GM06990 (cell line): ENCODE data around the gene AHCYL2.
"Not testable (repeated sequence)": the region's sequence is repeated elsewhere in the genome, so short reads cannot be mapped to it uniquely, and the experiment has no call there.

Source experiments
- DNase-seq: peaks from one replicate; pipeline ENCODE4 v3.0.0-alpha.2; 2011; ENCODE audit not compliant: insufficient read length; ENCODE audit errors: extremely low read depth
- H3K27me3 ChIP-seq: replicated peaks from 2 replicates; pipeline ENCODE4 v1.6.0; 2011; ENCODE audit warnings: low read length; ENCODE audit not compliant: control insufficient read depth, insufficient read depth
- H3K36me3 ChIP-seq: 2 replicates; pipeline ENCODE4 v1.5.1; 2011; ENCODE audit warnings: low read length; ENCODE audit not compliant: control insufficient read depth, insufficient read depth
- H3K4me3 ChIP-seq: replicated peaks from 2 replicates; pipeline ENCODE4 v1.5.1; 2011; ENCODE audit warnings: low read depth, mild to moderate bottlenecking, control low read depth, low read length
- TF ChIP-seq, protein P1 (sequence below): IDR thresholded peaks from 2 replicates; pipeline ENCODE4 v1.5.1; 2011; ENCODE audit warnings: low read length, control low read depth, mild to moderate bottlenecking, inconsistent platforms; ENCODE audit not compliant: insufficient read depth, poor library complexity, severe bottlenecking

AHCYL2 gene

DNA sequence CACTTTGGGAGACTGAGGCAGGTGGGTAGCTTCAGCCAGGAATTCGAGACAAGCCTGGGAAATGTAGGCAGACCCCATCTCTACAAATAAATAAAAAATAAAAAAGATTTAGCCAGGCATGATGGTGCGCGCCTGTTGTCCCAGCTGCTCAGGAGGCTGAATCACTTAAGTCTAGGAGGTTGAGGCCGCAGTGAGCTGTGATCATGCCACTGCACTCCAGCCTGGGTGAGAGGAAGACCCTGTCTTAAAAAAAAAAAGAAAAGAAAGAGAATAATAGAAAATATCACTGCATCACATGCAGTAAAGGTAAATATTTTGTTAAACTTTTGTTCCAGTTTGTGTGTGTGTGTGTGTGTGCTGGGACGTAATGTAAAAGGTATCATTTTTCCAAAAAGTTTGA, 212.4 kb downstream of the AHCYL2 start:
- no peak for DNase-seq
- H3K27me3 ChIP-seq: no peaks in the 10 kb centered on the region
- TF ChIP-seq, protein P1, sequence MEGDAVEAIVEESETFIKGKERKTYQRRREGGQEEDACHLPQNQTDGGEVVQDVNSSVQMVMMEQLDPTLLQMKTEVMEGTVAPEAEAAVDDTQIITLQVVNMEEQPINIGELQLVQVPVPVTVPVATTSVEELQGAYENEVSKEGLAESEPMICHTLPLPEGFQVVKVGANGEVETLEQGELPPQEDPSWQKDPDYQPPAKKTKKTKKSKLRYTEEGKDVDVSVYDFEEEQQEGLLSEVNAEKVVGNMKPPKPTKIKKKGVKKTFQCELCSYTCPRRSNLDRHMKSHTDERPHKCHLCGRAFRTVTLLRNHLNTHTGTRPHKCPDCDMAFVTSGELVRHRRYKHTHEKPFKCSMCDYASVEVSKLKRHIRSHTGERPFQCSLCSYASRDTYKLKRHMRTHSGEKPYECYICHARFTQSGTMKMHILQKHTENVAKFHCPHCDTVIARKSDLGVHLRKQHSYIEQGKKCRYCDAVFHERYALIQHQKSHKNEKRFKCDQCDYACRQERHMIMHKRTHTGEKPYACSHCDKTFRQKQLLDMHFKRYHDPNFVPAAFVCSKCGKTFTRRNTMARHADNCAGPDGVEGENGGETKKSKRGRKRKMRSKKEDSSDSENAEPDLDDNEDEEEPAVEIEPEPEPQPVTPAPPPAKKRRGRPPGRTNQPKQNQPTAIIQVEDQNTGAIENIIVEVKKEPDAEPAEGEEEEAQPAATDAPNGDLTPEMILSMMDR: no peak
- no peak overlapping the region for H3K4me3 ChIP-seq
- no peaks in the 10 kb centered on the region for H3K36me3 ChIP-seq

GRCh38 chr7:129438281-129438838, 213.5 kb downstream of the AHCYL2 start:
- no peak for DNase-seq
- H3K27me3 ChIP-seq: no peaks in the 10 kb centered on the region
- TF ChIP-seq, protein P1: no peak
- H3K4me3 ChIP-seq: no peak overlapping the region
- H3K36me3 ChIP-seq: no peaks in the 10 kb centered on the region

DNA sequence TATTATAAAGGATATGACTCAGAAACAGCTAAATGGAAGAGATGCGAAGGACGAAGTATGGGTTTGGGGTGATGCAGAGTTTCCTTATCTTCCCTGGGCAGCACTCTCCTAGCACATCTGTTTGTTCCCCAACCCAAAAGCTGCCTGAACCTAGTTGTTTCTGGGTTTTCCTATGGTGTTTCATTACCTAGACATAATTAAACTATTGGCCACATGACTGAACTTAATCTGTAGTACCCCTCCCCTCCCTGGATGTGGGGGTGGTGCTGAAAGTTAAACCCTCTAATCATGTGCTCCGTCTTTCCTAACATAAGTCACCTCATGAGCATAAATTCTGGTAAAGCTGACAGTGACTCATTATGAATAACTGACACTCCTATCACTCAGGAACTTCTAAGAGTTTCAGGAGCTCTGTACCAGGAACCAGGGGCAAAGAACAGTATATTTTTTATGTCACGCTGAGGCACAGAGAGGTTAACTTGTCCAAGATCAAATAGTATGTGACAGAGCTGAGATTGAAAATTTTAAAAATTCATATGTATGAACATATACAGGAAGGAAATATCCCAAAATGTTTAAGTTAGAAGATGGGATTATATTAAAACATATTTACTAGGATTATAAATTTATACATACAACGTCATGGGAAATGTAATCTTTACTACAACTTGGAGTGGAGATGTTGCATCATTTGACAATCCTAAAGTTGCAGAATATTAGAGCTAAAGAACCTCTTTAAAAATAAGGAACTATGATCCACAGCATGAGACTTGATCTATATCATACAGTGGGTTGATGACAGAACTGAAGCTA, 214.2 kb downstream of the AHCYL2 start:
- DNase-seq: no peak
- no peaks in the 10 kb centered on the region for H3K27me3 ChIP-seq
- H3K4me3 ChIP-seq: no peak overlapping the region
- no peaks in the 10 kb centered on the region for H3K36me3 ChIP-seq
- TF ChIP-seq, protein P1: no peak

- no peak for DNase-seq
- Histone ChIP-seq H3K4me3 (no peak overlapping the region), H3K36me3 (no peaks in the 10 kb centered on the region), H3K27me3 (no peaks in the 10 kb centered on the region)
- TF ChIP-seq, protein P1: no peak
These were observed 215.3 kb downstream of the AHCYL2 start for GRCh38 chr7:129439963-129440625.

GRCh38 chr7:129443612-129444011, 218.8 kb downstream of the AHCYL2 start:
- Histone ChIP-seq H3K27me3 (no peaks in the 10 kb centered on the region), H3K4me3 (no peak overlapping the region), H3K36me3 (no peaks in the 10 kb centered on the region; the same call in 1 of the 2 replicates)
- DNase-seq: no peak
- TF ChIP-seq, protein P1: no peak

- not testable (repeated sequence) for DNase-seq, H3K4me3 ChIP-seq, H3K36me3 ChIP-seq, H3K27me3 ChIP-seq
These were observed 219.9 kb downstream of the AHCYL2 start for GRCh38 chr7:129444776-129445175.

DNA sequence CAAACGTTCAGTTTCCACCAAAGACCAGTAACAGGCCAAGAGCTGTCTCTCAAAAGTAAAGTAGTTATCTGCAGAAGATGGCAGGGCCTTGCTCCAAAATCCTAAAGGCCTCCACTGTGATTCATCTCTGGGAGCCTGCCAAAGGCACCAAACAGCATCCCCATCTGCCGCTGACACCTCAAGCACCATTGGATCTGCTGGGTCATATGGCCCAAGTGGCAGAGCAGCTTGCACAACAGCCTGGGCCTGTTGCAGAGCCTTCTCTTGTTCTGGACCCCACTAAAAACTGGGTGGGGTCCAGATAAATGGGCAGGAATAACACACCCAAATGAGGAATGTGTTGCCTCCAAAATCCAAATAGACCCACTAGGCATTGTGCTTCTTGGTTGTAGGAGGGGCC, 222.1 kb downstream of the AHCYL2 start:
- DNase-seq, H3K4me3 ChIP-seq, H3K27me3 ChIP-seq, H3K36me3 ChIP-seq: not testable (repeated sequence)

DNA sequence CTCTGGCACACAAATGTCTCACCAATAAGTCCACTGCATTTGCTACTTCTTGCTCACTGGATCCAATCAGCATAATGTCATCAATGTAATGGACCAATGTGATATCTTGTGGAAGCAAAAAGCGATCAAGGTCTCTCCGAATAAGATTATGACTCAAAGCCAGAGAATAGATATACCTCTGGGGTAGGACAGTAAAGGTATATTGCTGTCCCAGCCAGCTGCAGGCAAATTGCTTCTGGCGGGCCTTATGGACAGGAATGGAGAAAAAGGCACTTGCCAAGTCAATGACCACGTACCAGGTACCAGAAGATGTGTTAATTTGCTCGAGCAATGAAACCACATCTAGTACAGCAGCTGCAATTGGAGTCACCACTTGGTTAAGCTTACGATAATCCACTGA, 222.6 kb downstream of the AHCYL2 start:
- H3K4me3 ChIP-seq, DNase-seq, H3K36me3 ChIP-seq, H3K27me3 ChIP-seq: not testable (repeated sequence)

DNA sequence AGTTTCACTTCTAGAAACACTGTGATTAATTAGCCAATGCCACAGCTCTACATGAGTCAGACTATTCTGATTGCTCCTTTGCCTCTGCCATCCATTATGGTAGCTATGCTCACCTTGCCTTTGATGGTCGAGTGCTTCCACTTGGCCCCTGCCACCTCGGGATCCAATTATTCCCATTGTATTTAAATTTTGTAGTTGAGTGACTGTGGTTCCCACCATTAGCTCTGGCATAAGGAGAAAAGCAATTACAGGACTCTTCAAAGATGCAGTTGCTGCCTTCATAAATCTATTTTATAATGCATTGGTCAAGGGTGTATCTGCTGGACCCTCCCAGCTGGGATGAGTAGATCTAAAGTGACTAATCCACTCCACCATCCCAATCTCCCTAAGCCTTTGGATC, 223.8 kb downstream of the AHCYL2 start:
- H3K36me3 ChIP-seq, H3K27me3 ChIP-seq, H3K4me3 ChIP-seq, DNase-seq: not testable (repeated sequence)
